ENCODE measurements around the gene LSR. TPM values are rescaled to one million over a fixed set of nuclear protein-coding genes. Genes with fewer than 3 reads are reported as not detected.

Gene LSR
- total RNA-seq, 1 experiment from 2014 or later: 172 TPM

GRCh38 chr19:35278578-35279284, 29.9 kb downstream of the LSR start:
- CTCF ChIA-PET: no interaction called here
- no TSS peak for BruUV-seq (replicated peaks)
- no peak for DNase-seq
- H3K4me1 ChIP-seq: no peaks in the 10 kb centered on the region
- Mint-ChIP-seq H3K4me1 (ENCODE audit: low read depth, unreplicated experiment) (peaks cover 8% of the 10 kb centered on the region), H3K4me3 (ENCODE audit: unreplicated experiment) (no peak overlapping the region), H3K36me3 (ENCODE audit: insufficient read depth, unreplicated experiment) (peaks cover 53% of the 10 kb centered on the region), H3K27me3 (ENCODE audit: insufficient read depth, unreplicated experiment) (peaks cover 4% of the 10 kb centered on the region), H3K27ac (ENCODE audit: unreplicated experiment) (no peak overlapping the region), H3K9me3 (ENCODE audit: unreplicated experiment) (no peaks in the 10 kb centered on the region)
- no peaks in the 10 kb centered on the region for H3K9me3 ChIP-seq
- POLR2A ChIA-PET: no interaction called here
- TF ChIP-seq CTCF (IDR thresholded peaks at IDR 0.05; ENCODE audit: insufficient read depth in 1 of 2, low read depth in 1 of 2, low read length in 1 of 2, severe bottlenecking in 1 of 2, unreplicated experiment in 1 of 2): no peak
- intact Hi-C loops (cut with micrococcal nuclease; ENCODE audit: unreplicated experiment): no loop called here
- H3K36me3 ChIP-seq (ENCODE audit: control insufficient read depth, insufficient read depth, low read length): no peaks in the 10 kb centered on the region
- H3K4me3 ChIP-seq (ENCODE audit: low read depth, low read length): no peak overlapping the region
- no peaks in the 10 kb centered on the region for H3K27me3 ChIP-seq (replicated peaks; ENCODE audit: control insufficient read depth, insufficient read depth, low read length)

- CTCF ChIA-PET: interaction anchor here (2.8 kb wide), 1 partner anchor 10 kb away, joined by 10 read pairs; no protein-coding TSS in a partner anchor
Measured at GRCh38 chr19:35279374-35279773, 30.6 kb downstream of the LSR start.

More at GRCh38 chr19:35279374-35279773, 30.6 kb downstream of the LSR start:
- Histone ChIP-seq H3K27me3 (replicated peaks; ENCODE audit: control insufficient read depth, insufficient read depth, low read length) (no peaks in the 10 kb centered on the region), H3K4me1 (no peaks in the 10 kb centered on the region), H3K36me3 (ENCODE audit: control insufficient read depth, insufficient read depth, low read length) (no peaks in the 10 kb centered on the region), H3K4me3 (ENCODE audit: low read depth, low read length) (no peak overlapping the region), H3K9me3 (no peaks in the 10 kb centered on the region)
- intact Hi-C loops (cut with micrococcal nuclease; ENCODE audit: unreplicated experiment): no loop called here
- Mint-ChIP-seq H3K27ac (ENCODE audit: unreplicated experiment) (no peak overlapping the region), H3K27me3 (ENCODE audit: insufficient read depth, unreplicated experiment) (peaks cover 4% of the 10 kb centered on the region), H3K4me1 (ENCODE audit: low read depth, unreplicated experiment) (peaks cover 8% of the 10 kb centered on the region), H3K9me3 (ENCODE audit: unreplicated experiment) (no peaks in the 10 kb centered on the region), H3K4me3 (ENCODE audit: unreplicated experiment) (no peak overlapping the region), H3K36me3 (ENCODE audit: insufficient read depth, unreplicated experiment) (peaks cover 47% of the 10 kb centered on the region)
- BruUV-seq (replicated peaks): TSS peak; percentile 63
- no peak for DNase-seq
- TF ChIP-seq CTCF (IDR thresholded peaks at IDR 0.05; ENCODE audit: insufficient read depth in 1 of 2, low read depth in 1 of 2, low read length in 1 of 2, severe bottlenecking in 1 of 2, unreplicated experiment in 1 of 2): no peak
- POLR2A ChIA-PET: no interaction called here
